Stimulated activated CD4-positive, alpha-beta T cell treated with anti-CD3 and anti-CD28 coated beads, Interleukin-4, amount 100 ng/mL, for 4 hours (primary cell): ENCODE measurements around the gene KLF4.
A peak's percentile ranks its signal among the peaks of the same experiment; 100 is the strongest.

Source experiments
- DNase-seq, 2 experiments: peaks; one replicate each; pipeline ENCODE4 v3.0.0-alpha.2; 2020

The KLF4 gene

GRCh38 chr9:107487521-107488374, 1.8 kb downstream of the KLF4 start:
- DNase-seq, result no peak

- DNase-seq, result no peak
Measured at GRCh38 chr9:107486674-107487520, 2.7 kb downstream of the KLF4 start.

GRCh38 chr9:107485458-107486043, 4.0 kb downstream of the KLF4 start:
- DNase-seq, result no peak

GRCh38 chr9:107484117-107484723, 5.3 kb downstream of the KLF4 start:
- DNase-seq, result no peak

- DNase-seq, result no peak
Measured at GRCh38 chr9:107483666-107484065, 5.9 kb downstream of the KLF4 start.

- DNase-seq, result no peak
Measured at GRCh38 chr9:107481035-107481434, 8.5 kb downstream of the KLF4 start.

- DNase-seq, result no peak
Measured at GRCh38 chr9:107480386-107480789, 9.2 kb downstream of the KLF4 start.

- no peak for DNase-seq
Measured at GRCh38 chr9:107478805-107479204, 10.8 kb downstream of the KLF4 start.

- no peak for DNase-seq
Measured at GRCh38 chr9:107474124-107474523, 15.4 kb downstream of the KLF4 start.

GRCh38 chr9:107472581-107473340, 16.8 kb downstream of the KLF4 start:
- DNase-seq, result no peak

GRCh38 chr9:107471552-107471951, 18.0 kb downstream of the KLF4 start:
- DNase-seq, result no peak

GRCh38 chr9:107467416-107467815, 22.2 kb downstream of the KLF4 start:
- DNase-seq, result no peak

- DNase-seq, result no peak
Measured at GRCh38 chr9:107466826-107467225, 22.7 kb downstream of the KLF4 start.

GRCh38 chr9:107465467-107466451, 23.8 kb downstream of the KLF4 start:
- DNase-seq, result peak in 1 of 2 experiments; percentile 19

GRCh38 chr9:107464516-107464915, 25.1 kb downstream of the KLF4 start:
- DNase-seq, result no peak

- no peak for DNase-seq
Measured at GRCh38 chr9:107462691-107463090, 26.9 kb downstream of the KLF4 start.

- DNase-seq, result no peak
Measured at GRCh38 chr9:107460153-107461023, 29.2 kb downstream of the KLF4 start.

- DNase-seq, result no peak
Measured at GRCh38 chr9:107455425-107456135, 34.0 kb downstream of the KLF4 start.

GRCh38 chr9:107453479-107453878, 36.1 kb downstream of the KLF4 start:
- no peak for DNase-seq
